HepG2 (cell line): ENCODE results near the gene SMTNL2.

Experiments used
- POLR2A ChIP-seq, 2 experiments: IDR thresholded peaks; 2 replicates each; pipeline ENCODE4 v1.6.1; 2011; ENCODE audit warnings: low read depth in 2 of 2, low read length in 2 of 2, mild to moderate bottlenecking in 1 of 2, moderate library complexity in 1 of 2; ENCODE audit not compliant: insufficient read depth in 1 of 2
- TF ChIP-seq, protein P1 (sequence below): sonication (generic); formaldehyde crosslinking; IDR thresholded peaks from 2 replicates; pipeline ENCODE4 v1.5.0; 2020; ENCODE audit warnings: mild to moderate bottlenecking, missing genetic modification reagents, moderate library complexity
- TF ChIP-seq, protein P2 (sequence below): sonication (generic); formaldehyde crosslinking; IDR thresholded peaks from 2 replicates; pipeline ENCODE4 v1.4.0; 2020; ENCODE audit warnings: missing genetic modification reagents
- TF ChIP-seq, protein P3 (sequence below): sonication (generic); formaldehyde crosslinking; IDR thresholded peaks from 2 replicates; pipeline ENCODE4 v1.9.0; 2021; ENCODE audit warnings: mild to moderate bottlenecking, missing genetic modification reagents

DNA sequence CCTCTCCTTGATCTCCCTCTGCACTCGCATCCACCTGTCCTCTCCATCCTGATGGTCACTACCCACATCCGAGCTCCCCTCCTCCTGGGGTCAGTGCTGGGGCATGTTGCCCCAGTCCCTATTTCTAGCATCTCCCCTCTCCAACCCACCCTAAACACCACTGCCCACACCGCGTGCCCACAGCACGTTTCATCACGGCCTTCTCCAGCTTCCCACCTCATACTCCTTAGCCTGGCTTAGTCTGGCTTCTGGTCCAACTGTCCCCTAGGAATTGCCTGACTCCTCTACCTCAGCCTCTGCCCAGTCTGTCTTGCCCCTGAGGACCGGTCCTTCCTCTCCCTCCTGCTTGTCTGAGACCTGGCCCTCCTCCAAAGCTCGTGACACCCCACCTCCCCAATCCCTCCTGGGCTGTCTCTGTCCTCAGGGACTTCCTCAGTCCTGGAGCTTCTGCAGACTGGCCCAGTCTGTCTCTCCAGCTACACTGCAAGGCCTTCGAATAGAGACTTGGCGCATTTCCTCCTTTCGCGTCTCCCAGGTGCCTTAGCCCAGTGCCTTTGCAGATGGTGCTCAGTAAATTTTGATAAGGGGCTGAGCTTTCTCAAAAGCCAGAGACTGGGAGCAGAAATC is 52.3 kb downstream of the SMTNL2 start:
- TF ChIP-seq, protein P1, sequence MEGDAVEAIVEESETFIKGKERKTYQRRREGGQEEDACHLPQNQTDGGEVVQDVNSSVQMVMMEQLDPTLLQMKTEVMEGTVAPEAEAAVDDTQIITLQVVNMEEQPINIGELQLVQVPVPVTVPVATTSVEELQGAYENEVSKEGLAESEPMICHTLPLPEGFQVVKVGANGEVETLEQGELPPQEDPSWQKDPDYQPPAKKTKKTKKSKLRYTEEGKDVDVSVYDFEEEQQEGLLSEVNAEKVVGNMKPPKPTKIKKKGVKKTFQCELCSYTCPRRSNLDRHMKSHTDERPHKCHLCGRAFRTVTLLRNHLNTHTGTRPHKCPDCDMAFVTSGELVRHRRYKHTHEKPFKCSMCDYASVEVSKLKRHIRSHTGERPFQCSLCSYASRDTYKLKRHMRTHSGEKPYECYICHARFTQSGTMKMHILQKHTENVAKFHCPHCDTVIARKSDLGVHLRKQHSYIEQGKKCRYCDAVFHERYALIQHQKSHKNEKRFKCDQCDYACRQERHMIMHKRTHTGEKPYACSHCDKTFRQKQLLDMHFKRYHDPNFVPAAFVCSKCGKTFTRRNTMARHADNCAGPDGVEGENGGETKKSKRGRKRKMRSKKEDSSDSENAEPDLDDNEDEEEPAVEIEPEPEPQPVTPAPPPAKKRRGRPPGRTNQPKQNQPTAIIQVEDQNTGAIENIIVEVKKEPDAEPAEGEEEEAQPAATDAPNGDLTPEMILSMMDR = no peak
- TF ChIP-seq, protein P2, sequence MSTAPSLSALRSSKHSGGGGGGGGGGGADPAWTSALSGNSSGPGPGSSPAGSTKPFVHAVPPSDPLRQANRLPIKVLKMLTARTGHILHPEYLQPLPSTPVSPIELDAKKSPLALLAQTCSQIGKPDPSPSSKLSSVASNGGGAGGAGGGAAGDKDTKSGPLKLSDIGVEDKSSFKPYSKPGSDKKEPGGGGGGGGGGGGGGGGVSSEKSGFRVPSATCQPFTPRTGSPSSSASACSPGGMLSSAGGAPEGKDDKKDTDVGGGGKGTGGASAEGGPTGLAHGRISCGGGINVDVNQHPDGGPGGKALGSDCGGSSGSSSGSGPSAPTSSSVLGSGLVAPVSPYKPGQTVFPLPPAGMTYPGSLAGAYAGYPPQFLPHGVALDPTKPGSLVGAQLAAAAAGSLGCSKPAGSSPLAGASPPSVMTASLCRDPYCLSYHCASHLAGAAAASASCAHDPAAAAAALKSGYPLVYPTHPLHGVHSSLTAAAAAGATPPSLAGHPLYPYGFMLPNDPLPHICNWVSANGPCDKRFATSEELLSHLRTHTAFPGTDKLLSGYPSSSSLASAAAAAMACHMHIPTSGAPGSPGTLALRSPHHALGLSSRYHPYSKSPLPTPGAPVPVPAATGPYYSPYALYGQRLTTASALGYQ (CRISPR knock-in tag) = no peak
- TF ChIP-seq POLR2A (IDR thresholded peaks at IDR 0.05; ENCODE audit: insufficient read depth in 1 of 2, low read depth in 2 of 2, low read length in 2 of 2) = no peak
- TF ChIP-seq, protein P3, sequence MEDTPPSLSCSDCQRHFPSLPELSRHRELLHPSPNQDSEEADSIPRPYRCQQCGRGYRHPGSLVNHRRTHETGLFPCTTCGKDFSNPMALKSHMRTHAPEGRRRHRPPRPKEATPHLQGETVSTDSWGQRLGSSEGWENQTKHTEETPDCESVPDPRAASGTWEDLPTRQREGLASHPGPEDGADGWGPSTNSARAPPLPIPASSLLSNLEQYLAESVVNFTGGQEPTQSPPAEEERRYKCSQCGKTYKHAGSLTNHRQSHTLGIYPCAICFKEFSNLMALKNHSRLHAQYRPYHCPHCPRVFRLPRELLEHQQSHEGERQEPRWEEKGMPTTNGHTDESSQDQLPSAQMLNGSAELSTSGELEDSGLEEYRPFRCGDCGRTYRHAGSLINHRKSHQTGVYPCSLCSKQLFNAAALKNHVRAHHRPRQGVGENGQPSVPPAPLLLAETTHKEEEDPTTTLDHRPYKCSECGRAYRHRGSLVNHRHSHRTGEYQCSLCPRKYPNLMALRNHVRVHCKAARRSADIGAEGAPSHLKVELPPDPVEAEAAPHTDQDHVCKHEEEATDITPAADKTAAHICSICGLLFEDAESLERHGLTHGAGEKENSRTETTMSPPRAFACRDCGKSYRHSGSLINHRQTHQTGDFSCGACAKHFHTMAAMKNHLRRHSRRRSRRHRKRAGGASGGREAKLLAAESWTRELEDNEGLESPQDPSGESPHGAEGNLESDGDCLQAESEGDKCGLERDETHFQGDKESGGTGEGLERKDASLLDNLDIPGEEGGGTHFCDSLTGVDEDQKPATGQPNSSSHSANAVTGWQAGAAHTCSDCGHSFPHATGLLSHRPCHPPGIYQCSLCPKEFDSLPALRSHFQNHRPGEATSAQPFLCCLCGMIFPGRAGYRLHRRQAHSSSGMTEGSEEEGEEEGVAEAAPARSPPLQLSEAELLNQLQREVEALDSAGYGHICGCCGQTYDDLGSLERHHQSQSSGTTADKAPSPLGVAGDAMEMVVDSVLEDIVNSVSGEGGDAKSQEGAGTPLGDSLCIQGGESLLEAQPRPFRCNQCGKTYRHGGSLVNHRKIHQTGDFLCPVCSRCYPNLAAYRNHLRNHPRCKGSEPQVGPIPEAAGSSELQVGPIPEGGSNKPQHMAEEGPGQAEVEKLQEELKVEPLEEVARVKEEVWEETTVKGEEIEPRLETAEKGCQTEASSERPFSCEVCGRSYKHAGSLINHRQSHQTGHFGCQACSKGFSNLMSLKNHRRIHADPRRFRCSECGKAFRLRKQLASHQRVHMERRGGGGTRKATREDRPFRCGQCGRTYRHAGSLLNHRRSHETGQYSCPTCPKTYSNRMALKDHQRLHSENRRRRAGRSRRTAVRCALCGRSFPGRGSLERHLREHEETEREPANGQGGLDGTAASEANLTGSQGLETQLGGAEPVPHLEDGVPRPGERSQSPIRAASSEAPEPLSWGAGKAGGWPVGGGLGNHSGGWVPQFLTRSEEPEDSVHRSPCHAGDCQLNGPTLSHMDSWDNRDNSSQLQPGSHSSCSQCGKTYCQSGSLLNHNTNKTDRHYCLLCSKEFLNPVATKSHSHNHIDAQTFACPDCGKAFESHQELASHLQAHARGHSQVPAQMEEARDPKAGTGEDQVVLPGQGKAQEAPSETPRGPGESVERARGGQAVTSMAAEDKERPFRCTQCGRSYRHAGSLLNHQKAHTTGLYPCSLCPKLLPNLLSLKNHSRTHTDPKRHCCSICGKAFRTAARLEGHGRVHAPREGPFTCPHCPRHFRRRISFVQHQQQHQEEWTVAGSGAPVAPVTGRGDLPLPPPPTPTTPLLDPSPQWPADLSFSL (CRISPR knock-in tag) = no peak
